Liver (tissue), 3 donors: ENCODE data around the gene PTPRQ.

Experiments
- CTCF ChIP-seq: fragments of 150-350 bp; IDR thresholded peaks from 2 replicates; pipeline ENCODE4 v1.5.1; 2017; ENCODE audit warnings: improper control_type of control experiment, low read depth, low read length; ENCODE audit not compliant: missing input control
- EGR1 ChIP-seq, 2 donors: IDR thresholded peaks; 2 replicates each; pipeline ENCODE4 v1.6.1; 2016 to 2018; ENCODE audit warnings: antibody characterized with exemption in 2 of 2, low read depth in 2 of 2
- GABPA ChIP-seq, 2 donors: IDR thresholded peaks in 1 of 2; conservative IDR thresholded peaks in 1 of 2; 2 replicates each; pipeline ENCODE4 v1.6.1; 2016; ENCODE audit warnings: antibody characterized with exemption in 2 of 2, mild to moderate bottlenecking in 1 of 2, moderate library complexity in 1 of 2
- TAF1 ChIP-seq: conservative IDR thresholded peaks from 2 replicates; pipeline ENCODE4 v1.6.1; 2016; ENCODE audit warnings: antibody characterized with exemption, mild to moderate bottlenecking
- YY1 ChIP-seq: IDR thresholded peaks from 2 replicates; pipeline ENCODE4 v1.6.1; 2016; ENCODE audit warnings: antibody characterized with exemption, mild to moderate bottlenecking
- donor health status: healthy.
- donor health status: healthy.

GRCh38 chr12:80491166-80491565, 47.1 kb downstream of the PTPRQ start:
- TF ChIP-seq CTCF = no peak
- no peak for TF ChIP-seq EGR1 (IDR thresholded peaks at IDR 0.05; ENCODE audit: low read depth in 2 of 2)
- no peak for TF ChIP-seq TAF1
- no peak for TF ChIP-seq YY1
- TF ChIP-seq GABPA (IDR thresholded peaks at IDR 0.05 in 1 of 2, conservative IDR thresholded peaks at IDR 0.05 in 1 of 2) = no peak
